Body of pancreas (tissue), 4 donors: ENCODE results near the gene KIF19.

Source experiments
- CTCF ChIP-seq, 7 experiments: fragments of 450-650 bp in 4 of 7; fragments of 200-600 bp in 3 of 7; sonication (generic) in 3 of 7; IDR thresholded peaks; one replicate each; pipeline ENCODE4 v1.5.1; 2016 to 2019; ENCODE audit warnings: antibody characterized with exemption in 7 of 7
- POLR2A ChIP-seq, 3 donors: fragments of 450-650 bp; IDR thresholded peaks; one replicate each; pipeline ENCODE4 v1.6.1; 2016; ENCODE audit warnings: antibody characterized with exemption in 3 of 3, mild to moderate bottlenecking in 2 of 3

GRCh38 chr17:74339537-74340195, 13.6 kb downstream of the KIF19 start:
- TF ChIP-seq CTCF (IDR thresholded peaks at IDR 0.05) (no peak), POLR2A (IDR thresholded peaks at IDR 0.05) (no peak)
